LNCaP clone FGC (cell line): ENCODE results near the gene ME3.

Experiments
- DNase-seq: peaks from one replicate; pipeline ENCODE4 v3.0.0-alpha.2; 2011; ENCODE audit warnings: low read depth
- H3K4me3 ChIP-seq: 2 replicates; pipeline ENCODE4 v1.5.1; 2011; ENCODE audit warnings: mild to moderate bottlenecking, low read depth, low read length, control low read depth
- CTCF ChIP-seq: IDR thresholded peaks from 2 replicates; pipeline ENCODE4 v1.5.1; 2012; ENCODE audit warnings: mild to moderate bottlenecking; ENCODE audit not compliant: control insufficient read depth, insufficient read depth; ENCODE audit errors: extremely low read depth

The ME3 gene

DNA sequence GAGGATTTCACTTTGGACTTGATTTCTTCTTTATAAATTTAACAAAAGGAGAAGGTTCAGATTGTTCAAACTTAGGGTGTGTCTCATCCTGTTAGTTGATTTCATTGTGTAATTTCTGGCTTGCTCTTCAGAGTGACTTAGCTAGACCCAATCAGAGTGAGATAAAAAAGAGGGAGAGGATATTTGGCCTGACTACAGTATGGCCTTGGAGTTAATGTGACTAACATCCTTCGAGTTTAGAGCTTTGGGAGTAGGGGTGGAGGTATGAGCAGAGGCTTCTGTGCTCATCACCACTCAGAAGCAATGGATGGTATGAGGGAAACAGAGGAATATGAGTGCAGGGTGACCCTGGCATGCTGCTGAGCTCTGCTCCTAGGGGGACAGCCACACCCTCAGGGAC lies 114.2 kb downstream of the ME3 start:
- TF ChIP-seq CTCF, result no peak
- no peak overlapping the region for H3K4me3 ChIP-seq
- no peak for DNase-seq

- no peak for DNase-seq
- TF ChIP-seq CTCF, result no peak
- H3K4me3 ChIP-seq, result no peak overlapping the region
Observed at GRCh38 chr11:86555866-86556265, 116.5 kb downstream of the ME3 start.

DNA sequence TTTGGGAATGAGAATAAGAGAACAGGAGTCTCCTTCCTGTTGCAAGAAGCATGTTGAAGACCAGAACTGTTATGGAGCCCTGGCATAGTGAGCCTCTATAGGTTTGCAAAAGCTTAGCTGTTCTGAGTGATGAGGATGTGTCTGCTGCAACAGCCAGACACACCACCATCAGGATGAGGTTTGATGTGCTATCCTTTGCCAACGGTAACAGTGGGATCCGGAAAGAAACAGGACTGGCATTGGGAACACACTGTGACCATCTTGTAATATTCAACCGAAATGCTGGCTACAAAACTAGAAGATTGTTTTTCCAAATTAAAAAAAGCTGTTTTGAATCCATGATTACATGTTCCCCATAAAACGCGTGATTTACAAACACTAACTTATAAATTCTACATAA lies 117.0 kb downstream of the ME3 start:
- DNase-seq, result no peak

GRCh38 chr11:86553265-86553664 lies 119.2 kb downstream of the ME3 start:
- DNase-seq, result no peak
- TF ChIP-seq CTCF, result no peak
- H3K4me3 ChIP-seq, result no peak overlapping the region

More for the DNA sequence above, 117.0 kb downstream of the ME3 start:
- no peak overlapping the region for H3K4me3 ChIP-seq
- TF ChIP-seq CTCF, result no peak

DNA sequence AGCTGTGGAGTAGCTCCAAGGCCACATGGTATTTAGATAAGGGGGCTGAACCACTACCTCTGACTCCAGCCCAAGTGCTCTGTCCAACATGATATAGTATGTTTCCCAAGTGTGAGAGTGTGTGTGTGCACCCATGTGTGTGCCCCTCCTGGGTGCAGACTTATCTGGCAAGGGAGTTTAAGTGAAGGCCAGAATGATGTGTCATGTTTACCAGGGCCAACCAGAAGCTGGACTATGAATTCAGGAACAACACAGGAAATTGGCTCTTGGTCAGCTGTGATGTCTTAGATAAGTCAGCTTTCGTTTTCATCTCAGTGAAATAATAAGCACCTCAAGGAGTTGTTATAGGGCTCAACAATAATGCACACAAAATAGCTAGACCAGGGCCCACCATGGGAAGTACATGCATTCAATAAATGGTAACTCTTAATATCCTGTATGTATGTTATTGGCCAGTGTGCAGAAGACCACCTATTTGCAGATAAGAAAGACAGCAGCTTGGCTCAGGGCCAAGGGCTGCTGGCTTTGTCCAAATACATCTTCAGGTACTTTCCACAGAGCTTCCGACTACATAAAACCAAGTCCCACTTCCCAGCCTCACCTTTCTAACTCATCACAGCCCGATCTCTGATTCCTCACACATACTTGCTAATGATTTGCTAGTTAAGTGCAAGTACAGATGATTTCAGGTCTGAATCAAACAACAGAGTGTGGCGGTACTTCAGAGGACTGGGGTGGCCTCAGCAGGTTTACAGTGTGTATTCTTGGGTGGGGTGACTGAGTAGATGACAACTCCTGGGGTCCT lies 120.9 kb downstream of the ME3 start:
- peak; percentile 44 for DNase-seq
- no peak for TF ChIP-seq CTCF
- H3K4me3 ChIP-seq, result no peak overlapping the region

DNA sequence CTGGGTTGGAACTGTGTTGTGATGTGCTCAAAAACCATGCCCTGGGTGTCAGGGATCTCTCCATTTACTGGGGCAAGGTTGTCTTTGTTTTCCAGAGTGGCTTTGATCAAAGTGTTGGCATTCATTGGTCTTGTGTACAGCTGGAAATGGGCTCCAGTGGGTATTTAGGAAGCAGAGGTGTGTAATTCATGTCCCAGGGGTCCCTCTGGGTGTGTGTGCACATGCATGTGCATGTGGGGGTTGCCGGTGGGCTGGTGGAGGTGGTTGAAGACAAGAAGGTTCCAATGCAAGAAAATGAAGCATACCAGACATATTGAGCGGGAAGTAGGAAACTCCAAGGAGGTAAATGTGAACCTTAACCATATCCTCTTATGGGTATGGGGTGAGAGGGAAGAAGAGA lies 121.7 kb downstream of the ME3 start:
- H3K4me3 ChIP-seq, result no peak overlapping the region
- TF ChIP-seq CTCF, result no peak
- no peak for DNase-seq

- no peak for TF ChIP-seq CTCF
- H3K4me3 ChIP-seq, result no peak overlapping the region
- DNase-seq, result no peak
Observed at GRCh38 chr11:86548271-86548917, 124.0 kb downstream of the ME3 start.
